Testis (tissue), 2 donors: Measurements from ENCODE around the gene DISC1.

Source experiments
- CTCF ChIP-seq, 3 experiments: fragments of 450-650 bp in 2 of 3; fragments of 200-600 bp in 1 of 3; sonication (generic) in 1 of 3; IDR thresholded peaks; one replicate each; pipeline ENCODE4 v1.5.1; 2016 to 2019; ENCODE audit warnings: antibody characterized with exemption in 3 of 3, mild to moderate bottlenecking in 2 of 3, moderate library complexity in 1 of 3
- POLR2A ChIP-seq: fragments of 450-650 bp; IDR thresholded peaks from one replicate; pipeline ENCODE4 v1.6.1; 2017; ENCODE audit warnings: antibody characterized with exemption, mild to moderate bottlenecking, moderate library complexity

DNA sequence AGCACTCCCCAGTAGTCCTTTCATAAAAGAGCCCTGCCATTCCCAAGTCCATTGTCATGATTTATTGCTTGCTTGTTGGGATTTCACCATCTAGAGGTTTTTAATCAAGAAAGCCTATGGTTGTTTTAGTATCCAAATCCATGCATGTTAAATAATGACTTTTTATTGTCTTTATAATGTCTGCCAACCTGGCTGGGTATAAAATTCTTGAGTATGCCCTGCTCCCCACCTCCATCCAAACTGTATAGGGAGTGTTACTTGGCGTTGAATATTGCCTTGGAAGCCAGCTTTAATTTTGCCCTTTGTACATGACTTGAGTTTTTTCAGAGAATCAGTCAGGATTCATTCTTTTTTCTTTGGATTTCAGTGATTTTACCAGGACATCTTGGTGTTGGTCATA lies 44.2 kb downstream of the DISC1 start:
- no peak for TF ChIP-seq CTCF (IDR thresholded peaks at IDR 0.05)
- no peak for TF ChIP-seq POLR2A
